HG02885 (cell line): ENCODE data around the gene DNAJC2.
"Not testable (repeated sequence)": the region's sequence is repeated elsewhere in the genome, so short reads cannot be mapped to it uniquely, and the experiment has no call there.

Experiments
- ATAC-seq: cut with Tn5 transposase; IDR thresholded peaks from one replicate; pipeline ENCODE4 v1.9.1; 2021; ENCODE audit warnings: mild to moderate bottlenecking; ENCODE audit not compliant: unreplicated experiment, poor library complexity

Gene DNAJC2

DNA sequence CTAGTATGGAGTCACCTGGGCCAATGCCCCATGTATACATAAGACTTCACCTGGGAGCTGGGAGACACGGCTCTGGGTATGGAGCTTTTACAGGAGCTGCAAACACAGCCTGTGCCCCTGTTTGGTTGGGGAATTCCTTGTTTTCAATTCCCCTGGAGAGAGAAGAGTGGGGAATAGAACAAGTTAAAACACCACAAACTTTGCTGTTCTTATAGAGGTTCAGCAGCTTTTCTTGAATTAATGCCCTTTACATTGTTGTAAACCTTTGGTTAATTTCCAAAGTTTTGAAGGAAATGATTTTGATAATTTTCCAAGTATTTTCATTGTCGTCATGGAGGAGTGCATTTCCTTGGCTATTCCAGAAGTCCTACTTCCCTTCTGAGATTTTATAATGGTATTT, 66.4 kb downstream of the DNAJC2 start:
- ATAC-seq: not testable (repeated sequence)

DNA sequence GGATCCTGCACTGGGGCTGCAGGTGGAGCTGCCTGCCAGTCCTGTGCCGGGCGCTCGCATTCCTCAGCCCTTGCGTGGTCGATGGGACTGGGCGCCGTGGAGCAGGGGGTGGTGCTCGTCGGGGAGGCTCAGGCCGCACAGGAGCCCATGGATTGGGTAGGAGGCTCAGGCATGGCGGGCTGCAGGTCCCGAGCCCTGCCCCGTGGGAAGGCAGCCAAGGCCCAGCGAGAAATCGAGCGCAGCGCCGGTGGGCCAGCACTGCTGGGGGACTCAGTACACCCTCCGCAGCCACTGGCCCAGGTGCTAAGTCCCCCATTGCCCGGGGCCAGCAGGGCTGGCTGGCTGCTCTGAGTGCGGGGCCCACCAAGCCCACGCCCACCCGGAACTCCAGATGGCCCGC, 69.7 kb downstream of the DNAJC2 start:
- not testable (repeated sequence) for ATAC-seq

DNA sequence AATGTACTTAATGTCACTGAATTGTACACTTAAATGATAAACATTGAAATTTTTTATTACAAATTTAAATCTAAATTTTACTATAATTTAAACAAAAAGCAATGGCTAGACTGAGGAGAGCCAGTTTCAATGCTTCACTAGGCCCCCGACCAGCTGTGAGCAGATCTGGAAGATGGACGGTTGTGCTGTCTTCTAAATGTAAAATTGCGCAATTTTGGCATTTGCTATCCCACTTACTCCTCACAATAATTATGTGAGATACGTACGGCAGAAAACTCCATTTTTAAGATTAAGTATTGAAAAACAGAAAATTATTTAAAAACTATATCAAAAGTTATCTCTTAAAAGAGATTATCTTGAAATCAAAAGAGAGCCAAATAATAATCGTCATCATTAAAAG, 71.2 kb downstream of the DNAJC2 start:
- ATAC-seq: not testable (repeated sequence)

DNA sequence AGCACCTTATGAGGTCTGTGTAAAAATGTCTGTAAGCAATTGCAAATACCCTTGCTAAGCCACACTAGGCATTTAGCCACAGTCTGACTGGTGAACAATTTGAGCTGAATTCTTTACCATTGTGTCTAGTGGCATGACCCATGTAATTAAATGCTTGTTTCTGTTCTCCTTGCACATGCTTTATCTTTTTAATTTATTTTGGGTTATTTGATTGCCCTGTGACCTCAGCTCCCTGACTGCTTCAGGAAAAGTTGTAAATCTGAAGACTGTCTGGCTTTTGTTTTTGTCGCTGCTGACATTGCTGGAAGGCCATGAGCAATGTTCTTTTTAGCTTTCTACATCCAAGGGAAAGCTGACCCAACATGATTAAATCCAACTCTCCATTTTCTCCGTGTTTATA, 78.3 kb downstream of the DNAJC2 start:
- not testable (repeated sequence) for ATAC-seq

DNA sequence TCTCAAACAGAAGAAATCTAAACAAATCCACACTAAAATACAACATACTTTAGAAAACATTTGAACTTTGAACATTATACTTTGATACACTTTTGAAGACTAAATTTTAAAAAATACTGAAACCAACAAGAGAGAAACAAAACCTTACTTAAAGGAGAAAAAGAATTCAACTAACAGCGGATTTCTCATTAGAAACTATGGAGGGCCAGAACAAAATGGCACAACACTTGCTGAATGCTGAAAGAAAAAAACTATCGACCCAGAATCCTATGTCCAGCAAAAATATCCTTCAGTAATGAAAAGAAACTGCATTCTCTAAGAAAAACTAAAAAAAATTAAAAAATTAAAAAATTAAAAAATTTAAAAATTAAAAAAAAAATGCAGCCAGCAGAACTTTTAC, 80.5 kb downstream of the DNAJC2 start:
- not testable (repeated sequence) for ATAC-seq
